GM18502 (cell line): ENCODE results near the gene MRPL39.

ENCODE experiments used
- ATAC-seq: cut with Tn5 transposase; IDR thresholded peaks from one replicate; pipeline ENCODE4 v1.9.1; 2021; ENCODE audit warnings: mild to moderate bottlenecking; ENCODE audit not compliant: unreplicated experiment, poor library complexity

The MRPL39 gene

GRCh38 chr21:25619198-25619597 is 11.9 kb upstream of the MRPL39 start:
- ATAC-seq = no peak

- ATAC-seq = no peak
Observed at GRCh38 chr21:25615880-25616279, 8.6 kb upstream of the MRPL39 start.

DNA sequence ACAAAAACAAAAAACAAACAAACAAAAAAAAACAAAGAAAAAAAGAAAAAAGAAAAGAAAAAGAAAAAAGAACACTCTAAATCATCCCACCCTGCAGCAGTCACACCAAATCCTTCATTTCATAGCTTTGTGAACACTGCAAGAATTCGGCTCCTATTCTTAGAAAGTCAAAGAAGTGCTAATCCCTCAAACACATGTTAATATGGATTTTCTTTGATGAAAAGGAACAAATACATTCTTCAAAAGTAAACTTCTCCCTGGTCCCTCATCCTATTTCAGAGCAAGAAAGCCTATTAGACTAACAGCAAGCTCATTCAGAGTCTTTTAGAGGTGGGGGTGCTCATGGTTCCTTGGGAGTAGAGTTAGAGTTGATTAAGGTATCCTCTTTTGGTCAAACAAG is 7.2 kb upstream of the MRPL39 start:
- no peak for ATAC-seq

- ATAC-seq = peak; percentile 82
Observed at GRCh38 chr21:25608044-25608737, 910 bp upstream of the MRPL39 start.

DNA sequence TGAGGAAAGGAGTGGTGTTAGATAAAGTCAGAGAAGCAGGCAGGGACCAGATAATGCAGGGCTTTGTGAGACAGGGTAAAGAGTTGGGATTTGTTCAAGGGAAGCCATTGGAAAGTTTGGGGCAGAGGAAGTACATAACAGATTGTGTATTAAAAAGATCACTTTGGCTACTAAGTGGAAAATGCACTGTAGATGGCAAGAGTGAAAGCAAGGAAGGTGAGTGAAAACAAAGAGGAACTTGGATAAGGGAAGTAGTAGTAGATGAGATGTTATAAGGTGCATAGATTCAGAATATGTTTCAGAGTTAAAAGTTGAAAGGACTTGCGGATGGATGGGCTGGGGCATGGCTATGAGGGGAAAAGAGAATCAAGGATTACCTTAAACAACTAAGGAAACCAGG is 17.4 kb downstream of the MRPL39 start:
- ATAC-seq = no peak

DNA sequence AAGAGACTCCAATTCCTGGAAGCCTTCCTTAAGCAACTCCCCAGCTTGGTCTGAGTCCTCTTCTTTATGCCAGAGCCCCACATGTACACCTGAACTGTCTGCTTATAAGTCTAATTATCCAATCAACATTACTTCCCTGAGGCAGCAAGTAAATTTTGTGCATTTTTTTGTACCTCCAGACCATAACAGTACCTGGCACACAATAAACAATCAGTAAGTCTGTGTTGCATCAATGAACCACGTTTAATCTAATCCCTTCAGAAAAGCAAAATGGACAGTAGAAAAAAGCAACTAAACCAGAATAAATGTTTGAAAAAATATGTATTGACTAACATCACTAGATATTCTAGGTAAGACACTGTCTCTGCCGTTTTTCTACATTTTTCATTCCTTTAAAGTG is 20.5 kb downstream of the MRPL39 start:
- no peak for ATAC-seq

- ATAC-seq = no peak
Observed at GRCh38 chr21:25586326-25586725, 21.0 kb downstream of the MRPL39 start.

DNA sequence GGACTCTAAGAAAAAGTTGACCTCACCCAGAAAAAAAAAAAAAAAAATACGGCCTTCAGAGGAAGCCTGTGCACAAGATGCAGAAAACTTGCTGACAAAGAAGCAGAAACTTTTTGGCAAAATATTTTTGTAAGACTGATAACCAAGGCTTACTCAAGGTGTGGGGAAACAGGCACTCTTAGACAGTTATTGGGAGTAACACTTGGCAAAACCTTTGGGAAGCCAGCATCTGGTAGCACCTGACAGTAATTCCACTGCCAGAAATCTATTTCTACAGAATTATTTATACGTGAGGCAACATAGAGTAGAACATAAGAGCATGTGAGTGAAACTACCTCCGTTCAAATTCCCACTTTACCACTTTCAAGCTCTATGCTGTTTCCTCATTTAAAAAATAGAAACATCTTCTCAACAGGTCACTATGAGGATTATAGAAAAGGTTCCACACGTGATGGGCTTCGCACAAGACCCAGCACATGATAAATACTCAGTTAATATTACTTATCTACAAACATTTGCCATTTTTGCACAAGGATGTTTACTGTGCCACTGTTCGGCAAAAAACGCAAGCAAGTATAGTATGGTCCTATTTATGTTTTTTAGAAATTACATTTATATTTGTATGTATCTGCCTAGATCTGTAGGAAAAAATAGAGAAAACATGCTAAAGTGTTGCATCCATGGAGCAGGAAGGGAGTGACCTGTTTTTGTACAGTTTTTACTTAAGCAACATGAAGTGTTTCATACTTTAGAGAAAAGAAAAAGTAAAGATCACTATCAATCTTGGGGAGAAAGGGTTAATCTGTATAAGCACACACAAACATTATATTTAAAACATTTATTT is 22.2 kb downstream of the MRPL39 start:
- no peak for ATAC-seq

- ATAC-seq = no peak
Observed at GRCh38 chr21:25583370-25584130, 23.7 kb downstream of the MRPL39 start.

- no peak for ATAC-seq
Observed at GRCh38 chr21:25582888-25583287, 24.4 kb downstream of the MRPL39 start.

- ATAC-seq = no peak
Observed at GRCh38 chr21:25582164-25582790, 25.0 kb downstream of the MRPL39 start.

- no peak for ATAC-seq
Observed at GRCh38 chr21:25581582-25581981, 25.7 kb downstream of the MRPL39 start.

DNA sequence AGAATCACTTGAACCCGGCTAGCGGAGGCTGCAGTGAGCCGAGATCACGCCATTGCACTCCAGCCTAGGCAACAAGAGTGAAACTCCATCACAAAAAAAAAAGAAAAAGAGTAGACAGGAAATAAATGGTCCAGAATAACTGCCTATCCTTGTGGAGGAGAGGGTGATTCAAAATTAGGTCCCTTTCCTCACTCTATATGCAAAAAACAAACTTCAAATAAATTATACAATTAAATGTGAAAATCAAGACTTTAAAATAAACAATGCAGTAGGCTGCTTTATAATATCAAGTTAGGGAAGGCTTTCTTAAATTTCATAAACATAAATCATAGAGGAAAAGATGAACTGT is 26.4 kb downstream of the MRPL39 start:
- ATAC-seq = no peak

GRCh38 chr21:25579226-25580013 is 27.9 kb downstream of the MRPL39 start:
- no peak for ATAC-seq

DNA sequence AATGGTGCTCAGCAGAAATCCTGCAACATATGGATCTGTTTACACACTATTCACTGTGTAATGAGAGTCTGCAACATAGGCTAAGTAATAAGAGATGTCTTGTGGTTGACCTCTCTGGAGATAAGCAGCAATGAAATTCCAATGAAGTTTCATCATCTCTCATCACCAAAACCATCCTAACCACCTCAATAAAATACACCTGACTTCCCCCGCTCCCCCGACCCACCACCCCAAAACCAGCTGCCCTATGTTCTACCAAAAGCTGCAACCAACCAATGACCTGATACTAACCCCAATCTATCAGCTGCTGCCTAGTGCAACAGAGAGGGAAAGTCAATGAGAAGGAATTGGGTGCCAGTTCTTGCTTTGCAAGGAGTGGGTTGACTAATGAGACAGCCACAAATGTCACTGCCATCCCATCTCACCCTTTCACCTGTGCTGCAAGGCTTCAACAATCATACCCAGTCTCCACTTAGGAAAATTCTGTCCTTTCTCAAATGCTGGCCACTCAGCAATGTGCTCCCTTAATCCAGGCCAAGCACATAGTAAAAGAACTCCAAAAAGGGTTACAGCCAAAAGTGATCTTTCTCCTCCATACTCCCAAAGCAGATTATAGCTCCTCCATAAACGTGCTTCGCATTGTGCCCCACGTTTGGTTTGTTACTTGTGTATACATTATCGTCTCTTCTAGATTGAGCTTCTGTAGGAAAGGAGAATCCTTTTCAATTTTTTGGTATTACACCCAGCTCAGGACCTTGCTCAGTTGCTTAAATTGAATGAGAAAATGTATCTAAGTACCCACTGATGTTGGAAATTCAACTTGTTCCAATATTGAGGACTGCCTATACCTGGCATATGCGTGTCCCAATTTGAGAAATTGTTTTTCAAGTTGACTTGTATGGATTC is 29.0 kb downstream of the MRPL39 start:
- peak; percentile 32 for ATAC-seq

- peak; percentile 4 for ATAC-seq
Observed at GRCh38 chr21:25577424-25578055, 29.7 kb downstream of the MRPL39 start.

GRCh38 chr21:25573409-25574206 is 33.7 kb downstream of the MRPL39 start:
- no peak for ATAC-seq

GRCh38 chr21:25572861-25573310 is 34.4 kb downstream of the MRPL39 start:
- ATAC-seq = peak; percentile 42
